ENCODE measurements around the gene KLHDC4.

The KLHDC4 gene

GRCh38 chr16:87692176-87692575, 73.6 kb downstream of the KLHDC4 start:
- no peak overlapping the region for H3K4me3 ChIP-seq (ENCODE audit: low read depth, low read length)
- TF ChIP-seq CTCF (IDR thresholded peaks at IDR 0.05; ENCODE audit: insufficient read depth, low read depth, low read length, missing control alignments), result no peak
- DNase-seq (ENCODE audit: low read depth), result no peak

- no peak for DNase-seq (ENCODE audit: low read depth)
- TF ChIP-seq CTCF (IDR thresholded peaks at IDR 0.05; ENCODE audit: insufficient read depth, low read depth, low read length, missing control alignments), result no peak
- no peak overlapping the region for H3K4me3 ChIP-seq (ENCODE audit: low read depth, low read length)
Measured at GRCh38 chr16:87691686-87692079, 74.1 kb downstream of the KLHDC4 start.

- H3K4me3 ChIP-seq (ENCODE audit: low read depth, low read length), result no peak overlapping the region
- no peak for DNase-seq (ENCODE audit: low read depth)
- TF ChIP-seq CTCF (IDR thresholded peaks at IDR 0.05; ENCODE audit: insufficient read depth, low read depth, low read length, missing control alignments), result no peak
Measured at GRCh38 chr16:87690911-87691685, 74.7 kb downstream of the KLHDC4 start.

GRCh38 chr16:87689956-87690465, 75.8 kb downstream of the KLHDC4 start:
- no peak overlapping the region for H3K4me3 ChIP-seq (ENCODE audit: low read depth, low read length)
- no peak for TF ChIP-seq CTCF (IDR thresholded peaks at IDR 0.05; ENCODE audit: insufficient read depth, low read depth, low read length, missing control alignments)
- no peak for DNase-seq (ENCODE audit: low read depth)

GRCh38 chr16:87688876-87689815, 76.6 kb downstream of the KLHDC4 start:
- H3K4me3 ChIP-seq (ENCODE audit: low read depth, low read length), result no peak overlapping the region
- no peak for DNase-seq (ENCODE audit: low read depth)
- no peak for TF ChIP-seq CTCF (IDR thresholded peaks at IDR 0.05; ENCODE audit: insufficient read depth, low read depth, low read length, missing control alignments)

GRCh38 chr16:87687998-87688529, 77.7 kb downstream of the KLHDC4 start:
- no peak overlapping the region for H3K4me3 ChIP-seq (ENCODE audit: low read depth, low read length)
- no peak for TF ChIP-seq CTCF (IDR thresholded peaks at IDR 0.05; ENCODE audit: insufficient read depth, low read depth, low read length, missing control alignments)
- DNase-seq (ENCODE audit: low read depth), result no peak

All from GM12865 (cell line).